Endothelial cell of umbilical vein (primary cell): ENCODE results near the gene DNAH11. TPM values are rescaled to one million over a fixed set of nuclear protein-coding genes. Genes with fewer than 3 reads are reported as not detected.

Source experiments
- BruUV-seq: library from RNA; stranded (reverse); fragments of 400-500 nt; replicated peaks from 2 replicates; lab custom pipeline; 2021; lab: Mats Ljungman, UMichigan
- CTCF ChIA-PET: fragments of 300-600, 350-600 bp; sonication (Branson Sonifier 250); formaldehyde crosslinking; loops from one replicate; lab custom pipeline; 2021; ENCODE audit warnings: antibody characterized with exemption, inconsistent platforms; lab: Charles Lee
- POLR2A ChIA-PET: fragments of 300-600, 350-600 bp; sonication (Branson Sonifier 250); formaldehyde crosslinking; loops from one replicate; lab custom pipeline; 2021; ENCODE audit warnings: antibody characterized with exemption, inconsistent platforms; lab: Charles Lee
- DNase-seq: peaks from one replicate; pipeline ENCODE4 v3.0.0-alpha.2; 2011; ENCODE audit warnings: low read depth, low spot score
- FAIRE-seq: peaks from 2 replicates; lab custom pipeline; 2011; peaks lifted over from hg19 to GRCh38; lab: Jason Lieb, UNC
- H2AFZ ChIP-seq: 2 replicates; pipeline ENCODE4 v1.6.0; 2012; ENCODE audit warnings: low read depth, low read length, control low read depth, inconsistent platforms
- H3K27ac ChIP-seq: 2 replicates; pipeline ENCODE4 v1.5.1; 2011; ENCODE audit warnings: low read depth, mild to moderate bottlenecking, control low read depth, low read length, moderate library complexity; ENCODE audit not compliant: insufficient read depth
- H3K27me3 ChIP-seq, 2 experiments: 2 replicates each; pipeline versions ENCODE4 v1.6.0 to v1.6.1; 2011; ENCODE audit warnings: low read length in 2 of 2, mixed read lengths in 1 of 2; ENCODE audit not compliant: control insufficient read depth in 2 of 2, insufficient read depth in 2 of 2
- H3K36me3 ChIP-seq, 2 experiments: 2 replicates in 1 of 2; 3 replicates in 1 of 2; pipeline ENCODE4 v1.5.1; 2011; ENCODE audit warnings: low read length in 2 of 2, mild to moderate bottlenecking in 1 of 2, moderate library complexity in 1 of 2; ENCODE audit not compliant: control insufficient read depth in 2 of 2, insufficient read depth in 2 of 2; ENCODE audit errors: extremely low read depth in 1 of 2
- H3K4me1 ChIP-seq: 3 replicates; pipeline ENCODE4 v1.5.1; 2011; ENCODE audit warnings: mild to moderate bottlenecking, low read length; ENCODE audit not compliant: control insufficient read depth, insufficient read depth; ENCODE audit errors: extremely low read depth
- H3K4me2 ChIP-seq: 2 replicates; pipeline ENCODE4 v1.6.1; 2011; ENCODE audit warnings: low read length, control low read depth, mixed read lengths; ENCODE audit not compliant: insufficient read depth
- H3K4me3 ChIP-seq, 3 experiments: fragments of 200-600 bp in 1 of 3; sonication (generic), shearing (Covaris generic) in 1 of 3; replicated peaks in 1 of 3; 2 replicates each; pipeline ENCODE4 v1.5.1; 2011 to 2016; ENCODE audit warnings: control low read depth in 3 of 3, low read length in 3 of 3, mild to moderate bottlenecking in 2 of 3, inconsistent platforms in 1 of 3, low read depth in 1 of 3, moderate library complexity in 1 of 3; ENCODE audit not compliant: insufficient read depth in 1 of 3
- H3K79me2 ChIP-seq: 2 replicates; pipeline ENCODE4 v1.6.0; 2012; ENCODE audit warnings: low read length, inconsistent platforms; ENCODE audit not compliant: control insufficient read depth, insufficient read depth
- H3K9ac ChIP-seq: replicated peaks from 2 replicates; pipeline ENCODE3; 2011; ENCODE audit warnings: low read length, control low read depth; ENCODE audit not compliant: insufficient read depth; ENCODE audit errors: extremely low read depth
- H3K9me1 ChIP-seq: replicated peaks from 3 replicates; pipeline ENCODE4 v1.6.0; 2011; ENCODE audit warnings: mild to moderate bottlenecking, low read length; ENCODE audit not compliant: control insufficient read depth, insufficient read depth; ENCODE audit errors: extremely low read depth
- H3K9me3 ChIP-seq: replicated peaks from 2 replicates; pipeline ENCODE4 v1.5.1; 2012; ENCODE audit warnings: low read length, inconsistent platforms; ENCODE audit not compliant: control insufficient read depth, insufficient read depth
- H4K20me1 ChIP-seq: replicated peaks from 2 replicates; pipeline ENCODE3; 2011; ENCODE audit warnings: mild to moderate bottlenecking, low read length; ENCODE audit not compliant: control insufficient read depth, insufficient read depth; ENCODE audit errors: extremely low read depth
- CTCF ChIP-seq, 2 donors: IDR thresholded peaks; 1 replicate in 1 of 2; 2 replicates in 1 of 2; pipeline ENCODE4 v1.5.1; 2011; ENCODE audit warnings: low read length in 2 of 2, mild to moderate bottlenecking in 2 of 2, moderate library complexity in 2 of 2, control low read depth in 1 of 2, inconsistent platforms in 1 of 2, low read depth in 1 of 2; ENCODE audit not compliant: insufficient read depth in 1 of 2; ENCODE audit errors: extremely low read depth in 1 of 2
- EZH2 ChIP-seq: IDR thresholded peaks from 2 replicates; pipeline ENCODE4 v1.6.1; 2012; ENCODE audit warnings: borderline replicate concordance, low read depth, mild to moderate bottlenecking, moderate library complexity, low read length, inconsistent platforms; ENCODE audit not compliant: severe bottlenecking
- FOS ChIP-seq: IDR thresholded peaks from 2 replicates; pipeline ENCODE4 v1.6.1; 2011; ENCODE audit warnings: mild to moderate bottlenecking, low read length, moderate library complexity, borderline replicate concordance; ENCODE audit not compliant: insufficient read depth
- GATA2 ChIP-seq: IDR thresholded peaks from 2 replicates; pipeline ENCODE4 v1.7.0; 2011; ENCODE audit warnings: low read depth, mild to moderate bottlenecking, moderate library complexity, mixed read lengths, low read length; ENCODE audit not compliant: insufficient read length, insufficient read depth
- JUN ChIP-seq: IDR thresholded peaks from 2 replicates; pipeline ENCODE4 v1.6.1; 2011; ENCODE audit warnings: borderline replicate concordance, low read depth; ENCODE audit not compliant: insufficient read length, insufficient read depth
- MAX ChIP-seq: IDR thresholded peaks from 2 replicates; pipeline ENCODE4 v1.6.1; 2011; ENCODE audit not compliant: insufficient read depth, insufficient read length
- MYC ChIP-seq: IDR thresholded peaks from one replicate; pipeline ENCODE4 v1.6.1; 2011; ENCODE audit warnings: mild to moderate bottlenecking, low read depth, low read length
- POLR2A ChIP-seq: IDR thresholded peaks from 2 replicates; pipeline ENCODE4 v1.6.1; 2012; ENCODE audit warnings: low read depth, mild to moderate bottlenecking, control low read depth, low read length
- POLR2AphosphoS5 ChIP-seq: IDR thresholded peaks from 2 replicates; pipeline ENCODE4 v1.6.1; 2012; ENCODE audit warnings: low read depth, mild to moderate bottlenecking, control low read depth, low read length, moderate library complexity; ENCODE audit not compliant: insufficient read depth
- dilution Hi-C: fragments of 300-500 bp; cut with MboI; formaldehyde crosslinking; loops from one replicate; pipeline ENCODE4 v1.15.0; 2019; ENCODE audit warnings: low sequenced_read_pairs; ENCODE audit not compliant: extremely low pct_ligation_motif_present
- intact Hi-C: fragments of 100-400 bp; cut with micrococcal nuclease; formaldehyde crosslinking; loops from one replicate; pipeline ENCODE4 v1.10.0; 2022
- polyA plus RNA-seq, 4 experiments: library from polyadenylated mRNA; depleted of rRNA in 3 of 4; stranded (reverse) in 3 of 4; unstranded in 1 of 4; fragments of >200 nt; gene quantifications; 2 replicates each; pipeline versions ENCODE4 v1.2.1 to v1.2.3, GENCODE V29; 2011 to 2012; ENCODE audit warnings: missing spikeins in 1 of 4
- total RNA-seq: library from RNA; stranded (reverse); gene quantifications from 2 replicates; pipeline ENCODE4 v1.2.3, GENCODE V29; 2021

The DNAH11 gene
- total and polyA plus RNA-seq, 2 donors (not counting 3 experiments of a cell fraction or from before 2014, with no cell fraction given) = 0.69 to 0.91 TPM

GRCh38 chr7:21777921-21778320 lies 235.1 kb downstream of the DNAH11 start:
- Histone ChIP-seq H3K4me1 (no peaks in the 10 kb centered on the region), H2AFZ (no peak overlapping the region), H3K79me2 (no peaks in the 10 kb centered on the region), H3K9me3 (no peaks in the 10 kb centered on the region), H3K27ac (no peak overlapping the region), H3K36me3 (no peaks in the 10 kb centered on the region), H3K9me1 (no peaks in the 10 kb centered on the region), H3K4me2 (no peak overlapping the region), H4K20me1 (no peaks in the 10 kb centered on the region), H3K4me3 (no peak overlapping the region), H3K9ac (no peak overlapping the region), H3K27me3 (peaks cover 0 to 2% of the 10 kb centered on the region in 2 experiments)
- dilution Hi-C loops = no loop called here
- ChIA-PET POLR2A (no interaction called here), CTCF (interaction anchor here (0.6 to 1.1 kb wide), 2 partner anchors 10 to 276 kb away, joined by 3 read pairs; no protein-coding TSS in a partner anchor)
- TF ChIP-seq MAX (no peak), CTCF (IDR thresholded peaks at IDR 0.05; ENCODE audit: extremely low read depth in 1 of 2, insufficient read depth in 1 of 2, low read depth in 1 of 2, low read length in 2 of 2) (no peak), POLR2A (no peak), MYC (no peak)
- BruUV-seq = no TSS peak
- DNase-seq = no peak
- intact Hi-C loops = no loop called here
- no peak for FAIRE-seq

- Histone ChIP-seq H3K9me1 (no peaks in the 10 kb centered on the region), H3K79me2 (no peaks in the 10 kb centered on the region), H3K27ac (no peak overlapping the region), H3K4me1 (no peaks in the 10 kb centered on the region), H3K4me2 (no peak overlapping the region), H3K9me3 (no peaks in the 10 kb centered on the region), H4K20me1 (no peaks in the 10 kb centered on the region), H3K36me3 (no peaks in the 10 kb centered on the region), H3K4me3 (no peak overlapping the region), H3K9ac (no peak overlapping the region), H3K27me3 (peaks cover 0 to 8% of the 10 kb centered on the region in 2 experiments), H2AFZ (no peak overlapping the region)
- DNase-seq = no peak
- POLR2A ChIA-PET = no interaction called here
- no peak for TF ChIP-seq MYC
- no peak for TF ChIP-seq FOS
- TF ChIP-seq GATA2 = no peak
- TF ChIP-seq MAX = no peak
- no peak for TF ChIP-seq EZH2
- no peak for TF ChIP-seq JUN
- TF ChIP-seq POLR2A = no peak
- TF ChIP-seq CTCF (IDR thresholded peaks at IDR 0.05; ENCODE audit: extremely low read depth in 1 of 2, insufficient read depth in 1 of 2, low read depth in 1 of 2, low read length in 2 of 2) = no peak
- no peak for TF ChIP-seq POLR2AphosphoS5
- CTCF ChIA-PET = interaction anchor here (1.1 kb wide), 1 partner anchor 12 kb away, joined by 3 read pairs; no protein-coding TSS in a partner anchor
- FAIRE-seq = no peak
- dilution Hi-C loops (no loop called here), intact Hi-C loops (no loop called here)
- no TSS peak for BruUV-seq
These were observed 236.1 kb downstream of the DNAH11 start for GRCh38 chr7:21778953-21779352.
